Lung (tissue), 10 donors: ENCODE data around the gene NBPF12. TPM values are rescaled to one million over a fixed set of nuclear protein-coding genes. Genes with fewer than 3 reads are reported as not detected.
"Not testable (repeated sequence)": the region's sequence is repeated elsewhere in the genome, so short reads cannot be mapped to it uniquely, and the experiment has no call there.

Experiments
- ATAC-seq: fragments of 200-7000 bp; cut with Tn5 transposase; one replicate; pipeline ENCODE4 v1.9.1; 2020; ENCODE audit warnings: moderate number of reproducible peaks; ENCODE audit not compliant: insufficient read depth, low FRiP score
- DNase-seq, 3 donors: peaks; one replicate each; pipeline ENCODE4 v3.0.0-alpha.2; 2013 to 2017
- H3K27ac ChIP-seq, 2 donors: one replicate each; pipeline ENCODE4 v1.5.1; 2013; ENCODE audit warnings: mild to moderate bottlenecking in 2 of 2, moderate library complexity in 2 of 2, control low read depth in 1 of 2, inconsistent platforms in 1 of 2, low read depth in 1 of 2, low read length in 1 of 2
- H3K27me3 ChIP-seq, 3 donors: one replicate each; pipeline ENCODE4 v1.5.1; 2013; ENCODE audit warnings: low read length in 2 of 3; ENCODE audit not compliant: control insufficient read depth in 3 of 3, insufficient read depth in 3 of 3
- H3K36me3 ChIP-seq, 4 donors: one replicate each; pipeline ENCODE4 v1.5.1; 2013; ENCODE audit warnings: low read length in 4 of 4, mild to moderate bottlenecking in 1 of 4, moderate library complexity in 1 of 4; ENCODE audit not compliant: control insufficient read depth in 4 of 4, insufficient read depth in 4 of 4
- H3K4me1 ChIP-seq, 5 donors: one replicate each; pipeline ENCODE4 v1.5.1; 2013; ENCODE audit warnings: low read length in 5 of 5, mild to moderate bottlenecking in 2 of 5, moderate library complexity in 1 of 5; ENCODE audit not compliant: control insufficient read depth in 5 of 5, insufficient read depth in 5 of 5
- H3K4me3 ChIP-seq: one replicate; pipeline ENCODE4 v1.5.1; 2013; ENCODE audit warnings: mild to moderate bottlenecking, control low read depth, moderate library complexity
- H3K9ac ChIP-seq, 2 donors: one replicate each; pipeline ENCODE4 v1.5.1; 2013; ENCODE audit warnings: low read length in 2 of 2, control low read depth in 1 of 2; ENCODE audit not compliant: insufficient read depth in 1 of 2
- H3K9me3 ChIP-seq, 4 donors: one replicate each; pipeline ENCODE4 v1.5.1; 2013; ENCODE audit warnings: low read length in 3 of 4, mild to moderate bottlenecking in 1 of 4, moderate library complexity in 1 of 4; ENCODE audit not compliant: control insufficient read depth in 4 of 4, insufficient read depth in 3 of 4
- WGBS, 2 donors: extraction: QIAGEN DNeasy Blood & Tissue Kit; methylation state at CpG; one replicate each; pipeline ENCODE4 v1.1.7; 2013; 5-methylcytosine and 5-hydroxymethylcytosine counted together
- polyA plus RNA-seq, 2 donors: library from polyadenylated mRNA; stranded (reverse); fragments of 200-250 nt; gene quantifications; one replicate each; pipeline ENCODE4 v1.2.1, GENCODE V29; 2013
- total RNA-seq, 2 donors: library from RNA; depleted of rRNA in 1 of 2; stranded (reverse); fragments of >200 nt in 1 of 2; gene quantifications; one replicate each; pipeline ENCODE4 v1.2.1, GENCODE V29; 2014 to 2021
- donor health status: Bipolar disorder and iron deficiency.
- donor health status: healthy.
- donor health status: DM: yes; HTN: yes; CAD: no.

Gene NBPF12
- total and polyA plus RNA-seq, 4 donors: 6.1 to 17.0 (median 8.4) TPM

GRCh38 chr1:146948127-146948526 lies 10.0 kb downstream of the NBPF12 start:
- not testable (repeated sequence) for H3K9me3 ChIP-seq, ATAC-seq, DNase-seq, H3K4me3 ChIP-seq, H3K4me1 ChIP-seq, H3K36me3 ChIP-seq, H3K27me3 ChIP-seq, H3K27ac ChIP-seq, H3K9ac ChIP-seq
- WGBS, 2 donors: 74 to 76% methylated on average over 3 of the region's 4 CpGs

DNA sequence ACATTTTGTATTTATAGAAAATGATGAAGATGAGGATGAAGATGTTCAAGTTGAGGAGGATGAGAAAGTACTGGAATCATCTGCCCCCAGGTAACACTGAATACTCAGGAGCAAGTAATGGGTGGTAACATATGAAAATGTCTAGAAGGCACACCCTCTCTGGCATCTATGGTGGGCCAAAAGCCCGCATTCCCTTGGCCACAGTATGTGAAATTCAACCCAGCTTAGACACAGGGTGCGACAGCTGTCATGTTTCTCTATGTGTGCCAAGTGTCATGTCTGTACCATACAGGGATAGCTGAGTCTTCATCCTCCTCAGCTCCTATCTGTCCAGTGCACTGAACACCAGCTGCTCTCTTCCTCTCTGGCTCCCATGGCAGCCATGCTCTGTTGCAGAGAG lies 26.2 kb downstream of the NBPF12 start:
- not testable (repeated sequence) for H3K4me3 ChIP-seq

DNA sequence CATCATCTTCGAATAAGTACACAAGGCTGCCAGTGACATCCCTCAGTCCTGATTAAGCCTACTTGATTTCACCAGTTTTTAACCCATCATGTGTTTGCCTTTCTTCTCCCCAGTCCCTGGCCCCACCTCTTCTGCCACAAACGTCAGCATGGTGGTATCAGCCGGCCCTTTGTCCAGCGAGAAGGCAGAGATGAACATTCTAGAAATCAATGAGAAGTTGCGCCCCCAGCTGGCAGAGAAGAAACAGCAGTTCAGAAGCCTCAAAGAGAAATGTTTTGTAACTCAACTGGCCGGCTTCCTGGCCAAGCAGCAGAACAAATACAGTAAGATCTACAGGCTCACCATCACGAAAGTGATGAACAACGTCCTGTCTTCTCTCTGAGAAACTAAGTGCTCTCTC lies 28.2 kb downstream of the NBPF12 start:
- ATAC-seq, H3K27ac ChIP-seq, H3K27me3 ChIP-seq, H3K36me3 ChIP-seq, H3K4me3 ChIP-seq, DNase-seq, H3K9ac ChIP-seq, H3K9me3 ChIP-seq, H3K4me1 ChIP-seq: not testable (repeated sequence)
- 35 to 44% methylated on average over 4 to 6 of the region's 8 CpGs for WGBS, 2 donors

More for the DNA sequence above, 26.2 kb downstream of the NBPF12 start:
- H3K9me3 ChIP-seq, ATAC-seq, H3K27me3 ChIP-seq, H3K4me1 ChIP-seq, H3K27ac ChIP-seq, H3K9ac ChIP-seq, H3K36me3 ChIP-seq, DNase-seq: not testable (repeated sequence)
- WGBS, 2 donors: 73 to 92% methylated on average over 2 of the region's 2 CpGs

GRCh38 chr1:146970656-146971055 lies 32.5 kb downstream of the NBPF12 start:
- WGBS, 2 donors: 80 to 93% methylated on average over 2 of the region's 2 CpGs
- not testable (repeated sequence) for H3K4me3 ChIP-seq, H3K27ac ChIP-seq, ATAC-seq, H3K36me3 ChIP-seq, DNase-seq, H3K4me1 ChIP-seq, H3K27me3 ChIP-seq, H3K9ac ChIP-seq, H3K9me3 ChIP-seq

DNA sequence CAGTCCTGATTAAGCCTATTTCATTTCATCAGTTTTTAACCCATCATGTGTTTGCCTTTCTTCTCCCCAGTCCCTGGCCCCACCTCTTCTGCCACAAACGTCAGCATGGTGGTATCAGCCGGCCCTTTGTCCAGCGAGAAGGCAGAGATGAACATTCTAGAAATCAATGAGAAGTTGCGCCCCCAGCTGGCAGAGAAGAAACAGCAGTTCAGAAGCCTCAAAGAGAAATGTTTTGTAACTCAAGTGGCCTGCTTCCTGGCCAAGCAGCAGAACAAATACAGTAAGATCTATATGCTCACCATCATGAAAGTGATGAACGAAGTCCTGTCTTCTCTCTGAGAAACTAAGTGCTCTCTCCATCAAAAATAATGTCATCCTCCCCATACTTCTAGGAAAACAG lies 34.6 kb downstream of the NBPF12 start:
- H3K27me3 ChIP-seq, H3K4me1 ChIP-seq, H3K27ac ChIP-seq, ATAC-seq, H3K36me3 ChIP-seq, H3K9me3 ChIP-seq, H3K4me3 ChIP-seq, H3K9ac ChIP-seq, DNase-seq: not testable (repeated sequence)
- 44 to 54% methylated on average over 1 to 3 of the region's 5 CpGs for WGBS, 2 donors

DNA sequence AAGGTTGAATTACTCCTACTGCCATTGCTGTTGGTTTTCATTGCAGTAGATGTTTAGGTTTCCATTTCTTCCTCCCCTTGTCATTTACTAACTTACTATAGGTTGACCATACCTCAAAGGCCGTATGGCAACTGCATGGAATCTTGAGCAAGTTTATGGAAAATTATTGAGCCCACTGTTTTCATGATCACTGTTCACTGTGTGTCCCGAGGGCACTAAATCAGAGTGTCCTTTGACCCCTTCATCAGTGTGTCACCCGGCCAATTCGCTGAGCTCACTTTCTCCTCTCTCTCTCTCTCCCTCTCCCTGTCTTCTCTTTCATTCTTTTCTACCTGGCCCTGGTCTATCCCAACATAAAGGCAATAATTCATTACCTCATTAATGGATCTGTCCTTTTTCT lies 47.7 kb downstream of the NBPF12 start:
- not testable (repeated sequence) for H3K9ac ChIP-seq, H3K4me1 ChIP-seq, H3K27ac ChIP-seq, DNase-seq, ATAC-seq, H3K9me3 ChIP-seq, H3K27me3 ChIP-seq, H3K4me3 ChIP-seq
- 84 to 96% methylated on average over 3 to 4 of the region's 4 CpGs for WGBS, 2 donors
- H3K36me3 ChIP-seq: peaks cover 3 to 12% (median 4%) of the 10 kb centered on the region in 4 donors

DNA sequence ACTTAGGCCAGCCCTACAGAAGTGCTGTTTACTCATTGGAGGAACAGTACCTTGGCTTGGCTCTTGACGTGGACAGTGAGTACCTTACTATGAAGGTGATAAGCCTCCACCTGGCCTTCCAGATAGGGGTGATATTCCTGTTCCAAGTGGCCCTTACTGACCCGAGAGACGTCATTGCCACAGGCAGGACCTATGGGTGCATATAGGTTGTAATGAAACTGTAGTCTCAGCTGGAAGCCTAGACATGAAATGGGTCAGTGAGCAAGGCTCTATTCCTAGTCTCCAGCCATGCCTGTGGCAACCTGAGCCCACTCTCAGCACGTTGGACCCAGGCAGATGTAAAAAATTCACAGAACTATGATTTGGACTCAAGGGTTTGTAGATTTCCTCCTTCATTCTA lies 48.3 kb downstream of the NBPF12 start:
- peaks cover 3 to 10% (median 4%) of the 10 kb centered on the region in 4 donors for H3K36me3 ChIP-seq
- ATAC-seq, H3K4me1 ChIP-seq, H3K27ac ChIP-seq, H3K4me3 ChIP-seq, DNase-seq, H3K9me3 ChIP-seq, H3K27me3 ChIP-seq, H3K9ac ChIP-seq: not testable (repeated sequence)
- 76 to 94% methylated on average over 2 of the region's 4 CpGs for WGBS, 2 donors

- ATAC-seq, H3K9ac ChIP-seq, H3K27ac ChIP-seq, H3K27me3 ChIP-seq, H3K36me3 ChIP-seq, H3K4me3 ChIP-seq, H3K9me3 ChIP-seq, DNase-seq, H3K4me1 ChIP-seq: not testable (repeated sequence)
- 89 to 90% methylated on average over 2 of the region's 2 CpGs for WGBS, 2 donors
These were observed 49.4 kb downstream of the NBPF12 start for GRCh38 chr1:146987502-146987901.
